Activated T-helper 1 cell treated with anti-CD3 and anti-CD28 coated beads, Interleukin-2, amount 50 U/mL, for 16 hours (primary cell): ENCODE data around the gene NEMP1.
"Not testable (repeated sequence)": the region's sequence is repeated elsewhere in the genome, so short reads cannot be mapped to it uniquely, and the experiment has no call there.

ENCODE experiments used
- DNase-seq, 2 donors: peaks; one replicate each; pipeline ENCODE4 v3.0.0-alpha.2; 2020; ENCODE audit warnings: low read depth in 1 of 2, low spot score in 1 of 2

The NEMP1 gene

DNA sequence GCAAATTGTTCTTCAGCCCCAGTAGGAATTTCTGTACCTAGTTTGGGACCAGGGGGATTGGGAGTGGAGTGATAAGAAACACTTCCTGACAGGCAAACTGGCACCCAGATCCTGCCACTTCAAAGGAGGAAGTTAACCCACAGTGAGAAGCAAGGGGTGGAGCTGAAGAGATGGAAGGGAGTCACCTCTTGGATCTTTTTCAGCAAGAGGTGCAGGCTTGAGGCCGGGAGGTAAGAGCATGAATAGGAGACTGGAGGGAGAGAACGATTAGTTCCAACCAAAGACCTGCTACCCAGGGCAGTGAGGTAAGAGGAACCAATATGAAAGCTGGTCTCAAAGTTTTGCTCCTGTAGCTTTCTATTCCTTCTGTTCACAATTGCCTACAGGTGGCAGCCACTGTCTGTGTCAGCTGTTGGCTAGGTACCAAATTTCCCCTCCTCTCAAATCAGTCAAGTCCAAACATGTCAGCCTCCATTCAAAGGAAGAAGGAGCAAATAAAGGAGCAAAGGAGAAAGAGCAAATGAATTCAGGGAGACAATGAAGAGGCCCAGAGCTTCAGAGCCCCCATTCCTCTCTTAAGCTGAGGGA lies 47.4 kb downstream of the NEMP1 start:
- no peak for DNase-seq

DNA sequence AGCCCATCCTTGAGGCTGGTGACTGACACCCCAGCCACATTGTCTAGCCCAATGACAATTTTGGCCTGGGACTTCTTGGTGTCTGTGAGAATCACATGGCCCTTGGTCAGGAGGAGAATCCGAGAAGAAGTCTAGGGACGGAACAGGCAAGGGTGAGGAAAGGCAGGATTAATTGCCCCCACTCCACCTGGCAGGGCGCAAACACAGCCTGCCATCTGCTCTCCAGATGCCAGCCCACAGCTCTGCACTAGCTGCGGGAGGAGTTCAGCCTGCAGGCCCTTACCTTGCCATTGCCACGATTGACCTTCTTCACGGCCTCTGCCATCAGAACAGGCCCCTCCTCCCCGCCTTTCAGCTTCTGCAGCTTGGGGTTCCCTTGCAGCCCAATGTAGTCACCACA lies 49.1 kb downstream of the NEMP1 start:
- DNase-seq, result no peak

DNA sequence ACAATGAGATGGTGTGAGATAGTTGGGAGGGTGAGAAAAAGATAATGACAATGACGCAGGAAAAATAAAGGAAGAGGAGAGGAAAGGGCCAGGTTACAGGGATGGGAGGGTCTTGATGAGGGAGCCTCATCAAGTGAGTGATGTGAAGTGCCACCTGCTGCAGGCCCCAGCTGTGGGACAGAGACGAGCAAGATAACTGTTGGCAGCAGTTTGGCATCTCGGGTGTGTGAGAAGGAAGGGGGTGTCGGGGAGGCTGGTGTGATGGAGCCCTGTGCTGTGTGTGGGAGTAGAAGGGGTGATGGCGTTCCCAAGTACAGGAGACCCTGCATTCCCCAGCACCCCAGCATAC lies 50.8 kb downstream of the NEMP1 start:
- no peak for DNase-seq

DNA sequence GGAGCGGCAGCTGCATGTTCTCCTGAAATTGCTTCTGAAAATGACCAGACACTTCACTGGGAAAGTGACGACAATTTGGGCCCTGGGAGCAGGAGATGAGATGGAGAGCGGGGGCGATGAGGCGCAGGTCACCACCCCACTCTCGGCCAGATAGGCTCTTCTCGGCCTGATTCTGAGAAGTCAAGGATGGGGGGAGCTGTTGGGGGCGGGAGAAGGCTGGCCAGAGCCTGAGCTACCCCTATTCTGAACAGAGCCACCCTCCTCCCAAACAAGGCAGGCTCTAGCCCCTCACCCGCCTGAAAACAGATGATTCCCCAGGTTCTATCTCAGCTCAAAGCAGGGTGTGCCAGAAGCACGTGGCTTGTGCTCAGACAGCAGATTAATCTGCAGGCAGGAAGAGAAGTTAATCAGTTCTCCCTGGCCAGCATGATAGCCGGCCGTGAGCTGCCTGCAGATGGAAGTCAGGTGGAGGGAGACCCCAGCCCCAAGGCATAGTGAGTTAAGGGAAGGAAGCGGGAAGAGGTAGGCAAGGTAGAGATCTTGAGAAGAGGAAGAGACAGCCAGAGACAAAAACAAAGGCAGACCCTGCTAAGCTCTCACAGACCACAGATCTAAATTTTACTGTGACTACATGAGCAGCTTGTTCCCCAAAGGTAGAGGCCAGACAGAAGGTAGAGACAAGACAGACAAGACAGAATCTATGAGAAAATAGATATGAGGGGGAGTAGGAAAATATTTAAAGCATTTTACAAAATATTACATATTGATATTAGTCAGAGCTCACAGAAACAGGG lies 51.4 kb downstream of the NEMP1 start:
- no peak for DNase-seq

DNA sequence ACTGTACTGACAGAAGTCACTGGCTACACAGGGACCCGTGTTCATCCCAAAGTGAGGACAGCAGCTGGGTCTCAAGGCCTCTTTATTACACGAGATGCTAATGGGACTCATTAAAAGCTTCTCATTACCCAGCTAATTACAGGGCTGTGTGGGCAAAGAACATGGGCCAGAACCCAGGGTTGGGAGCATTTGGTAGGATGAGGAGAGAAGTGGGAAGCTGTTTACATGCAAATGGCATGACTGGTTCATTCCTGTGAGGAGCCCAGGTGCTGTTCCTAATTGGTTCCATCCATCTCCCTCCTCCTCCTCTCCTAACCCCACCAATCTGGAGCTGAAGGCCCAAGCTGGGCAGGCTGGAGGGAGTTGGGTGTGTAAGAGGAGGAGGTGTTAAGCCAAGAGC lies 53.4 kb downstream of the NEMP1 start:
- DNase-seq, result no peak

DNA sequence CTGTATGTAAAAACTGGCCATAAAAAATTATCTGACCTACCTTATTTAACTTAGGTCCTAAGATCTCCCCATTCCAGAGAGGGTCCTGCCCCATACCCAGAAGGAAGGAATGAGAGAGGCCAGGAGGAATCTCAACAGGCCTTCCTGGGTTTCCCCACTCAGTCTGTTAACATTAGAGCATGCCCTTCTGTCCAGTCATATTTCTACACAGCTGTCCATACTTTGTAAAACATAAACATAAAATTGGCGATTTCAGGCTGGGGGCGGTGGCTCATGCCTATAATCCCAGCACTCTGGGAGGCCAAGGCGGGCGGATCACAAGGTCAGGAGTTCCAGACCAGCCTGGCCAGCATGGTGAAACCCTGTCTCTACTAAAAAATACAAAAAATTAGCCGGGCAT lies 56.3 kb downstream of the NEMP1 start:
- not testable (repeated sequence) for DNase-seq

DNA sequence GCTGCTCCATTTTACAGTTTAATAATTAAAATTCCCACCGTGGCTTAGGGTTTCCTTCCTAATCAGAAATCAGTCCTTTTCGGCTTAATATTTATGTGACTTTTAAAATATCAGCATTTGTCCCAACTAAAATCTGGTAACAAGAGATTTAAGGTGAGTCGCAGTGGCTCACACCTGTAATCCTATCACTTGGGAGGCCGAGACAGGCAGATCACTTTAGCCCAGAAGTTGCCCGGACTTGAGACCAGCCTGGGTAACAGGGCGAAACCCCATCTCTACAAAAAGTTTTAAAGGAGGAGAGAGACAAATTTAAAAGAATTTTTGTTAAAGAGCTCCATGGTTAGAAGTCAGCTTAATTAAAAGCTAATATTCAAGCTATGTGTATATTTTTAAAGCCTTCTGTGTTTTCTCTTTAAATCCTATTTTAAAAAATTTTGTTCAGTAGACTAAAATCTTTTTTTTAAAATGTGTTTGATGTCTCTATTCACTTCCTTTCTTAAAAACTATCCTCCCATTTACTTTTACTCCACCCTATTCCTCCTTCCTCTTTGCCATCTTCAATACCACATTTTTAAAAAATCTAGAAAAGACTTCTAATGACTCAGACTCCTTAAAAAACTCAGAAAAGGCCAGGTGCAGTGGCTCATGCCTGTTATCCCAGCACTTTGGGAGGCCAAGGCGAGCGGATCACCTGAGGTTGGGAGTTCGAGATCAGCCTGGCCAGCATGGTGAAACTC lies 58.4 kb downstream of the NEMP1 start:
- no peak for DNase-seq

DNA sequence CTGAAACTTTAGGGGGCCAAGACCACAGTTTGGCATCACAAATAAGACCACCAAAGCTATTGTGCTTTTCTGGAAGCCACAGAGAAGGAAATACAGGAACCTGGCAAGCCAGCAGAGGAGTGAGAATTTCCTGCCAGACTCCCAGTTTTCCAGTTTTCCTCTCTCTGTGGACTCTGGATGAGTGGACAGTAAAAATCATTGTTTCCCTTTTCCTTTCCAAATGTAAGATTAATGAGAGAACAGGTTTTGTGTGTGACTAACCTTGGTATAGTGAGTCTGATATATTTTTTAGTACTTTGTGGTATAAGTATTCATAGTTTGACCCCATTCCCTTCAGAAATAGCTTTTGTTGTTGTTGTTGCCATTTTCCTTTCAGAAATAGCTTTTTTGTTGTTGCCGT lies 59.7 kb downstream of the NEMP1 start:
- no peak for DNase-seq

DNA sequence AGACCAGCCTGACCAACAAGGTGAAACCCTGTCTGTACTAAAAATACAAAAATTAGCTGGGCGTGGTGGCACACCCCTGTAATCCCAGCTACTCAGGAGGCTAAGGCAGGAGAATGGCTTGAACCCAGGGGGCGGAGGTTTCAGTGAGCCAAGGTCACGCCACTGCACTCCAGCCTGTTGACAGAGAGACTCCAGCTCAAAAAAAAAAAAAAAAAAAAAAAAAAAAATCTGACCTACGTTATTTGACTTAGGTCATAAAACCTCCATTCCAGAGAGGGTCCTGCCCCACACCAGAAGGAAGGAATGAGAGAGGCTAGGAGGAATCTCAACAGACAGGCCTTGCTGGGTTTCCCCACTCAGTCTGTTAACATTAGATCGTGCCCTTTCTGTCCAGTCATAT lies 60.2 kb downstream of the NEMP1 start:
- DNase-seq, result not testable (repeated sequence)

DNA sequence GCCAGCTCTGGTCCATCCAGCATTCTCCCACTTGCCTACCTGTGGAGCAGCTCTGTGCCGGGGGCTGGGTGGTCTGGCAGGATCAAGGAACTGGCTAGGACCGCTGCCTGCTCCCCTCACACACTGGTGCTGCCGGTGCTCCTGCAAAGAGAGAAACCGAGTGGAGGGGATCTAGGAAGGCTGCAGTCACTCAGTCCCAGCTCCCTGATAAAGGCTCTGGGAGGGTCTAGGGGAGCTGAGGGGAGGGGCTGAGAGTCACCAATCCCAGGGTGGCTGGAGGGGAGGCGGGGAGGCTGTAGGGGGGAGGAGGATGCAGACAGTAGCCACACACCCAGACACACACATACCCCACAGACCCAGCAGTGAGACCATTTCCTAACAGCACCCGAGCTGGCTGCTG lies 62.2 kb downstream of the NEMP1 start, which contains the start of gene TAC3:
Gene TAC3 (minus strand): TSS at position 182 of the 400 bp plus-strand sequence. CDS start 732 bp downstream, outside the sequence.
- DNase-seq, result no peak

DNA sequence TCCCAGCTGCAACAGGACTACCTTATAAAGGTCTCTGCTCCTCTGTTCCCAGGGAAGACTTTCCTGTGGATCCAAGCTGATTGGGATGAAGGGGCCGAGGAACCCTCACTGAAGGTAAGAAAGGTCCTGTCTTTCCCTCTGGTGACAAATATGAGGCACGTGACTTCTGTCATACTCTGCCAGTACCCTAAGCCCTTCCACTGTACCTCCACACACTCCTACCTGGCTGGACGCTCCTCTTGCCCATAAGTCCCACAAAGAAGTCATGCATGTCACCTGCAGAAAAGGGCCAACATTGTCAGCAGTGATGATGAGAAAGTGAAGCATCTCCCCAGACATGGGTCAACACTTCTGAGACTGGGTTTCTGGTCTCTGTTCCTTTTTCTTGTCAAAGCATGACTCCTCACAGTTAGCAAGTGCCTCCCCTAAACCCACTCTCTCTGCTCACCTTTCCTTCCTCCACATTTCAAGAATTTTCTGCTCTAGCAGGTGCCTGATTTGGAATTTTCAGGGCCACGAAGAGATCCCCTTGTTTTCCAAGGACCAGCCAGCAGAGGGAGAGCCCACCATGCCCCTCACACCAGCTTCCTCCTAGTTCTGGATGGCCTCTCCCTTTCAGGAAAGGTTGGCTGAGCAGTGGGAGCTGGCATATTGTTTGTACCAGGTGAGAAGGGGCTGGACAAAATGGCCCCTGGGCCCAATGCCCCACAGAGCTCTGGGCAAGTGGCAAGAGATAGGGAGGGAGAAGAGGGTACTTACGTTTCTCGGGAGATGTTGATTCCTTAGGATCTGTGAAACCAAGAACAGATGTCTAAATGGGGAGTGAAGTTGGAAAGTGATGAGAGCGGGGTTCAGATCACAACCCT lies 65.8 kb downstream of the NEMP1 start:
- no peak for DNase-seq

DNA sequence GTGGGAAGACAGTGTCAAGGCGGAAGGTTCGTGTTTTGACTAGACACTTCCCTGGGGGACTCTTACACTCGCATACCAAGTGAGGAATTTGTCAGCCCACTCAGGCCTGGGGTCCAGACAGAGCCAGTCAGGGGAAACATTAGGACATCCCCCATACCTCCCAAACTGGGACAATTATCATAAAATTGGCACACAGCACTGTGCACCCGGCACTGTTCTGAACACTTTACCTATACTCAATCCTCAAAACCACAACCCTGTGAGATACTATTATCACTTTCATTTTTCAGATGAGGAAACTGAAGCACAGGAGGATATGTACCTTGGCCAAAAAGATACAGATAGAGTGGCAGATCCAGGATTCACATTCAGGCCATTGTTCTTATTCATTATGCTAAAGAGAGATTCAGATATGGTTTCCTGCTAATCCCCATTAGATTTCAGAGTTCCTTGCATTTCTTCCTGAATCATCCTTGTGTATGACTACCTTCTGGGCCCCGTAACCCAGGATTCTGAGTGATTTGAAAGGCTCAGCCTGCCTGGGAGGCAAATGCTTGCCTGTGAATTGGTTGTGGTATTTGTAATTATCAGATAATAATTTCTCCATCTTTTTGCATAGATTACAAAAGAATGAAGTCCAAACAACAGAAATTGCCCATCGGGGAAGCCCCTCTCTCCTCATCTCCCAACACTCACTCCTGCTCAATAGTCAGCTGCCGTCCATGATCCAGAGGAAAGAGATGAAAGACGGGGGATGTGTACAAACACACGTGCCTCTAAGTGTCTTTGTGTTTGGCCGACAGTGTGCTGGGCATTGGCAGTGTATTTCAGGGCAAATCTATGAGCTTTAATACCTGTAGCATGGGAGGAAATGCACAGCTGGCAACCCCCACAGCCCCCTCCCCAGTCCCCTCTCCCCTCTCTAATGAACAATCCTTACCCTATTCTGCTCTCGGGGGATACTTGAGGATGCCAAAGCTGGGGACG lies 66.9 kb downstream of the NEMP1 start:
- DNase-seq, result no peak

DNA sequence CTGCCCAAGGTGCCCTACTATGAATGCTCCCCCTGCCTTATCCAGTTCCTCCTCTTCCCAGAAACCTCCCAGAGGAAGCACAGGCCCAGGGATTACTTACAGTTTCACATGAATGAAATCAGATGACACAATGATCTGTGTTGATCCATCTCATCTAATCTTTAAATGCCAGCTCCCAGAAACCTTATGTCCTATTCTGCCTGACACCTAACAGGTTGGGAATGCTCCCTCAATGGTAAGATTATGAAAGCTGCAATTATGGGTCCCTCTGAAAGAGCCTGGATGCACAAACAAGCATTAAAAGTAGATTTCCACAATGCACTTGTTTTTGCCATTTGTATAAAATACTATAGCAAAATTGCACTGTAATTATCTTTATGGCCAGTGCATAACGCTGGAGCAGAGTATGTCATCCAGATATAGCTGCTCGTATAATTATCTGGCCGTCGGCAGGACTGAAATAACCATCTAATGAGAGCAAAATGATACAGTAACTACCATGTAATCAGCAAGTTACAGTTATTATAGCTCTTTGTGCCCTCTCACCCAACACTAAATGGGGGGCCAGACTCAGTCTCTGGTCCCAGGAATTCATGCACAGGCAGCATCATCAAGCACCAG lies 67.9 kb downstream of the NEMP1 start:
- DNase-seq, result no peak

DNA sequence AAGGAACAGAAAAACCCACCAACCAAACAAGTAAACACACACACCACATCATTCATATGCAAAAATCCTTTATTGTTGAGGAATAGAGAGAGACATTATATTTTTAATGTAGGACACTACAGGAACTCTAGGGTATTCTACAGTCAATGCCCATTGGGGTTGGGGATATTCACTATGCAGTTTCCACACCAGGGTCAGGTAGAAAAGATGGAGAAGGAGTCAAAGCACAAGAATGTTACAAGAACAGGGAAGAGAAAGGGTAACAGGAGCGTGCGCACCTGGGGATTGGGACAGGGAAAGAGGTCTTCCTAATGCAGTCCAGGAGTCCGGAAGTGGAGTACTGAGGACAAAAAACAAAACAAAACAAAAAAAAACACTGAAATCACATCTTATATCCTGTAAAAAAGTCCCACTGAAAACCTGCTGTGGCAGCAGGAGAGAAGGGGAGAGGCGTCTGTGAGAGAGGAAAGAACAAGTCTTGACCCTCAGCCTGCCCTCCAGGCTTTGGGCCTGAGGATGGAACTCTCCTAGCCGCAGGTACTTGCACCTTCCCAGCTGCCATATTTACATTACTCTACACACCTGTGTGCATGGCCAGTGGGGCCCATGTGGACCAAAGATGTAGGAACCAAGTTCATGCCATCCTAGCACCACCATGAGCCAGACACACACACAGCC lies 68.5 kb downstream of the NEMP1 start:
- DNase-seq, result no peak

DNA sequence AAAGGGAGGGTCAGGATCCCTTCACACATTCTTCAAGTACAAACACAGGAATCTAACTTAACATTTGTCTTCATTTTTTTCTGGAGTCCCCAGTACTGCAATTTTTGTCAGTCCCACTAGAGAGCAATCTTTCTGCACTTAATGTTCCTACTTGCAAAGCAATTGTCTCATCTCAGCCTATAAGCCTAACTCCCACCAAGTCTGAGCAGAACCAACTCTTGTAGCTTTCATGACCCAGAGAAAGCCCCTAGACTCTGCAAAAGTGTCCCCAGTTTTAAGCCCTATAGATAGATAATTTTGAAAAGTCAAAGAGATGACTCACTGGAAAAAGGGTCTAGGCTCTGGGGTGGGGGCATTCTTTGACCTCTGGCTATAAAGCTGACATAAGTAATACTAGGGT lies 70.4 kb downstream of the NEMP1 start:
- DNase-seq, result no peak

DNA sequence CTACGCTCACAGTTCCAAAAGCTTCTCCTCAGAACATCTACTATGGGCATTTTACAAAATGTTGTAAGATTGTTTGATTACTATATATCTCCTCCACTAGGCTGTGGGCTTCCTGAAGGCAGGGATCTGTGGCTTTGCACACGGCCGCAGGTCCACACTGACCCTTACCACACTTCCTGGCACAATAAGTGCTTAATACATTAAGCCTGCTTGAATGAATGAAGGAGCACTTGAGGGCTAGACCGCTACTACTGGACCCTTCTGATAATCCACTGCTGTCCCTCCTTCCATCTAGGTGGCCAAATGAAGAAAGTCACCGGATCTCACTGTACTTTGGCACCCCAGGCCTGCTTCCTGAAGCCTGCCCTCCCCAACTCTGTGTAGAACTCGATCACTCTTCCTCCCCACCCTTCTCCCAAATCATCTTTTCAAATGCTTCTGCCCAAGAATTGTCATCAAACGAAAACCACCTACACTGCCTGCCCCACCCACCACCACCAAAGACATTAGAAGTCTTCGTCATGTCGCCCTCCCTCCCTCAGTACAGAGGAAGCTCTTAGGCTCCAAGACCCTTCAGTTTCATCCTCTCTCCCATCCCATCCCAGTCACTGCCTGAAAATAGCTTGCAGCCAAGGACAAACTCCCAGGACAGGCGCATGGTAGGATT lies 71.6 kb downstream of the NEMP1 start:
- DNase-seq, result no peak

DNA sequence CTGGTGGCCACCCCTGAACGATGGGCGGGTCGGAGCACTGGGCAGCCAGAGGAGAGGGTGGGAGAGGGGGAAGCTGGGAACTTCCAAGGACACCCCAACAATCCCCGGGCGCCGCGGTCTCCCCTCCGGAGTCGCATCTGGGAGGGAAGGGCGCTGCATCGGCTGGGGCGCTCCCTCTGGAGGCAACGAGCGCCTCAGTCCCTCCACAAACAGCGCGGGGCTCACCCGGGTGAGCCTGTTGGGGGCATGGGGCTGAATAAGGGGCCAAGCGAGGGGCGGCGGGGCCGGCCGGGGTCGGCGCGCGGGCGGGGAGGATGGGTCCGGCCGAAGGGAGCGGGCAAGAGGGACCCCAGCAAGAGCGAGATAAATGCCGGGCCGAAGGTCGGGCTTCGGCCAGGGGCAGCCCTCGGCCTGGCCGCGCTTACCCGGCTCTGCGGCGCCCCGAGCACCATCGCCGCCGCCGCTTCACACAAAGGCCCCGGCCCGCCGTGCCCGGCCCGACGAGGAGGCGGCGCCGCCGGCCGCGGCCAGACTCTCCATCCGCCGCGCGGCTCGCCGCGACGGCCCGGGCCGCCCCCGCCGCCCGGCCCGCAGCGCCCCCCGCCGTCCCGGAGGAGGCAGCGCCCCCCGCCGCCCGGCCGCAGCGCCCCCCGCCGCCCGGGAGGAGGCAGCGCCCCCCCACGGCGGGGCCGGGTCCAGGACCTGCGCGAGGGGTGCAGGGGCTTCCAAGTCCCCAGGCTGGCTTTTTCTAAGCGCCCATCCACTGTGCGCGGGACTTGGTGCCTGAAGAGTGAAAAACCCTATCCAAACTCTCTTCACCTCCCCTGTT lies 72.4 kb downstream of the NEMP1 start, which contains the start of gene ZBTB39:
Gene ZBTB39 (minus strand): TSS at position 567 of the 829 bp plus-strand sequence. CDS start 1,629 bp downstream, outside the sequence.
- DNase-seq, result peak; percentile 35 to 63
